Activated CD4-positive, CD25-positive, alpha-beta regulatory T cell treated with anti-CD3 and anti-CD28 coated beads, Interleukin-2, amount 50 U/mL, for 72 hours (primary cell): Measurements from ENCODE around the gene PCDH9.
"Not testable (repeated sequence)": the region's sequence is repeated elsewhere in the genome, so short reads cannot be mapped to it uniquely, and the experiment has no call there.

Experiments
- DNase-seq: peaks from one replicate; pipeline ENCODE4 v3.0.0; 2021

The PCDH9 gene

DNA sequence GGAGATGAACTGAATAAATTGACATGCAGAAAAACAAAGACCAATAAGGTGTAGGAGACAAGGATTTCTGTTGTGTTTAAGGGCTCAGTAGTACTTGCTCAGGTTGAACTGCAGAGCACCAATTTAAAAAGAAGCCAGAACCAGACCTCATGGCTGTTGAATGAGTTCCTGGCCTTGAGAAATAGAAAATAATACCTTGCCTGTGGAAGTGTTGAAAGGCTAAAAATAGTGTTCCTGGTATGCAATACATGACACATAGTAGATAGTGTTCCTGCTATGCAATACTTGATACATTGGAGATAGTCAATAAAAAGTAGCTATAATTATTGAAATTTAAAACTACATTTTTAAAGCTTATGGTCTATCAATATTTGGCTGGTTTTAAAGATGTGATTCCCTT is 595.8 kb downstream of the PCDH9 start:
- DNase-seq, result no peak

DNA sequence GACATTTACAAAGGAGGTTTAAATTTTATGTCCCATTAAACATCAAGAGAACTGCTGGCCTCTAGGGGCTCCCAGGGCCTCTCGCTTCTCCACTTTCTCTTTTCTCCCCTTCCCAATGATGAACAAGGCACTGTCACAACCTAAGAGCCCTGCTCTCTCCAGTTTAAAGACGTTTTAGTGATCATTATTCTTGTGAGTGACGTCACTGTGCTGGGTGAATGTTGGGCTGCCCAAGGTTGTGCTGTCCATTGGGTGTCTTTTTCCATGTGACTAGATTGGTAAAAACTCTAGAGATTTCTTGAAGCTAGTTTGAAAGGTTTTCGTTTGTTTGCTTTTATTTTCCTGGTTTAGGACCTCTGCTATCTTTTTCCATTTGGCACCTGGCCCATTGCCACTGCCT is 602.6 kb downstream of the PCDH9 start:
- no peak for DNase-seq

DNA sequence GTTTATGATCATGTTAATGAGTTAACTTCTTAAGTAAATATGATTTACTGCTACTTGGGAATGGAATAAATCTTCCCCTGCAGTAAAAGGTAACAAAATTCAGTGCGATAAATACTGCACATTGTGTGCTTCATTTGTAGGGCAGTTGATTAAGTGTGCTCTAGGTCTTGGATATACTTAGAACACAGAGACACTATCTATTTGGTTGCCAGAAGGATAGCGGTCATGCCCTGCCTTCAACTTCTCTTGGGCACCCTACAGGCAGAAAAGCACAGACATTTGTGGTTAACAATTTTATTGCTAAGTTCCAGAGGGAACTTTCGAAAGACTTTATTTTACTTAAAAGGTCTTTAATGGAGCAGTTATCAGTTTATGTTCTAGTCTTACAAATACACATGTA is 605.8 kb downstream of the PCDH9 start:
- DNase-seq, result no peak

DNA sequence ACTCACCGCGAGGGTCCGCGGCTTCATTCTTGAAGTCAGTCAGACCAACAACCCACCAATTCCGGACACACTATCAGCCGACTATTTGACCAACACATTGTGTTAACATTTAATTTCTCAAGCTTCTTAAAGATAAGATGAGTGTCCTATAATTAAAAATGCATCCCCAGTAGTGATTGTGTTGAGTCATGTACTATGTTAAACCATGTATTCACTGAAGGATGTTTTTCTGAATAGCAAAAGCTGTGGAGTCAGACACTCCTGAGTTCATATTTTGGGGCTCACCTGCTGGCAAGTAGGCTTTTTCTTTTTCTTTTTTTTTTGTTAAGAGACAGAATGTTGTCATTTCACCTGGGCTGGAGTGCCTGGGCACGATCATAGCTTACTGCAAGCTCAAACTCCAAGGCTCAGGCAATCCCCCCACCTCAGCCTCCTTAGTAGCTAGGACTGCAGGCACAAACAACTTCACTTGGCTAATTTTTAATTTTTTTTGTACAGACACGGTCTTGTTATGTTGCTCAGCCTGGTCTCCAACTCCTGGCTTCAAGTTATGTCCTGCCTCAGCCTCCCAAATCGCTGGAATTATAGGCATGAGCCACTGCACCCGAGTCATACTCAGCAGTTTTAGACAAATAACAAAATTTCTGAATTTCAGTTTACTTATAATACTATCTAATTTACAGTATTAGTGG is 606.9 kb downstream of the PCDH9 start:
- DNase-seq, result no peak

DNA sequence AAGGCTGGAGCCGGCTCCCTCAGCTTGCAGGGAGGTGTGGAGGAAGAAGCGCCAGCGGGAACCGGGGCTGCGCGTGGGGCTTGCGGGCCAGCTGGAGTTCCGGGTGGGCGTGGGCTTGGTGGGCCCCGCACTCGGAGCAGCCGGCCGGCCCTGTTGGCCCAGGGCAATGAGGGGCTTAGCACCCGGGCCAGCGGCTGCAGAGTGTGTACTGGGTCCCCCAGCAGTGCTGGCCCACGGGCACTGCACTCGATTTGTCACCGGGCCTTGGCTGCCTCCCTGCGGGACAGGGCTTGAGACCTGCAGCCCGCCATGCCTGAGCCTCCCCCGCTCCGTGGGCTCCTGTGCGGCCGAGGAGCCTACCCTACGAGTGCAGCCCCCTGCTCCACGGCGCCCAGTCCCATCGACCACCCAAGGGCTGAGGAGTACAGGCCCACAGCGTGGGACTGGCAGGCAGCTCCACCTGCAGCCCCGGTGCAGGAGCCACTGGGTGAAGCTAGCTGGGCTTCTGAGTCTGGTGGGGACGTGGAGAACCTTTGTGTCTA is 608.2 kb downstream of the PCDH9 start:
- DNase-seq, result not testable (repeated sequence)

DNA sequence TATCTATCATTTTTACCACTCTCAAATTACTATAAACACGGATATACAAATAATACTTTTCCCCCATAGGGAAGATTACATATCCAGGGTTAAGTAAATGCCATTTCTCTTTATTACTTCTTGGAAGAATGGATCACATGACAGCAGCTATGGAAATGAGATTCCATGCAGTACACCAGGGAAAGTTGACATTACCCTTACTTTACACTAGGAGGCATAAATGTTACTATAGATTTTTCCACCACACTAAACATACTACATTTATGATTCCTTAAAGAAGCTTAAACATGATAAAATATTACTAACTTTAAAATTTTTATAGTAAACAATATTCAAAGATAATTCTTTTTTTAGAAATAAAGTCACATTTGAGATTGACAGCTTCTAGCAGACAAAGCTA is 611.4 kb downstream of the PCDH9 start:
- no peak for DNase-seq

DNA sequence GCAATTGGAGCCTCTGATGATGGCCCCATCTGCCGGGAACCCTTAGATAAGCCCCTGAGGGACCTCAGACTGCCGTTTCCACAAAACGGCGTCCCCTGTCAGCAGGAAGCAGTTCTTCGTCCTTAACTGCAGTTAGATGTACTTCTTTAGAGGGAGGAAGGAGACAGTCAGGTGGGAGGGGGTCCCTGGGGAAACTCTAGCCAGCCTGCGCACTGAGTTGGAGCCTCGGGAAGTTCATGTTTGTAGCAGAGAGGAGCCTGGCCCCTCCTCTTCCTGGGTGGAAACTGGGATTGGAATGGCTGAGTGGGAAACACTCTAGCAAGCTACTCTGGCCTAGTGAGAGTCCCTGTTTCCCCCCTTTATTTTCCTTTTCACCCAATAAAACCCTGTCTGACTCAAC is 612.4 kb downstream of the PCDH9 start:
- DNase-seq, result no peak

DNA sequence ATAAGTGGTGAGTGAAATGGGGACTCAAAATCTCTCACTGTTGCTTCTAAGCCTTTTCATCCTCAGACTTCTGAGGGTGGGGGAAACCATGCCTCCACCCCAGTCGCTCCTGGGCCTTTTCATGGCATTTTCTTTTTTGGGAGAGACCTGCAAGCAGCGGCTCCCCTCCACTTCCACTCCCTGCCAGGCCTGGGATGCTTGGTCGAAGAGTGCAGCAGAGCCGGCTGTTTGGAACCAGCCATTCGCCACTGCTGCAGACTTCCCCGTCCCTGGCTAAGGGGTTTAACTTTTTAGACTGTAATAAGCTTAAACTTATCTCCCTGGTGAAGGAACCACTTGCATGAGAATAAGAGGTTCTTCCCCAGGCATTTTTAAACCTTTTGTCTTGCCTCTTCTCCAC is 617.2 kb downstream of the PCDH9 start:
- no peak for DNase-seq

DNA sequence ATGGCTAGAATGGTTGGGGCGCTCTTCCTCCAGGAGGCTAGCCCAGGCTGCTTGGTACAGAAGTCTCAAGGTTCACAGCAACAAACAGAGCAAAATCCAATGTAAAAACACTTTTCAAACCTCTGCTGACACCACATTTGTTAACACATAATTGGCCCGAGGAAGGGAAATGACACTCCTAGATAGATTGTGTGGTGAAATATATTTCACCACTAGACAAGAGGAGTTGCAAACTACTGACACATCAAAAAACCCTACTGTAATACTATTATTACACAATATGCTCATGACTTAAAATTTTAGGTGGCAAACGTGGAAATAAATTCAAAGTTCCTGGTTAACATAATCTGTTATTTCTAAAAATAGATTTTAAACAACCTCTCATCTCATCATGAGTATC is 643.6 kb downstream of the PCDH9 start:
- no peak for DNase-seq

DNA sequence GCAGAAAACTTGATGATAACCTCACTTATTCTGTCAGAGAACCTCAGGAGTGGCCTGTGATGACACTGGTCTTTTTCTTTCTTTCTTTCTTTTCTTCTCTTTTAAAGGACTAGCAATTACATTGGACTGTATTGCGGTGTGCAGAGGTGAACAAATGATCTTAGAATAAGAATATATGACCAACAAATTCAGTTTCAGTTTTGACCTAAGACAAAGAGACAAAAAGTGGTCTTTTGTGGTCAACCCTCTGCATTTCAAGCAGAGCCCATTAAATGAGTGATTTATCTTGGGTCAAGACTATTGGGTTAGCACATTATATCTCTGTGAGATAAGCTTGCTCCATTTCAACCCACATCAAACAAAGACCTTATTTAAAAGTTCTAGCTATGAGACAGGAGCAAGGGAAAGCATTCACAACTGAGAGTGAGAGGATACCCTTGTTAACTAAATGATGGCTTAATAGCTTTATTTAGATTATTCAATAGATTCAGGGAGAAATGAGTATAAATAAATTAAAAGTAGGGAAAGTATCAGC is 644.4 kb downstream of the PCDH9 start:
- DNase-seq, result no peak

DNA sequence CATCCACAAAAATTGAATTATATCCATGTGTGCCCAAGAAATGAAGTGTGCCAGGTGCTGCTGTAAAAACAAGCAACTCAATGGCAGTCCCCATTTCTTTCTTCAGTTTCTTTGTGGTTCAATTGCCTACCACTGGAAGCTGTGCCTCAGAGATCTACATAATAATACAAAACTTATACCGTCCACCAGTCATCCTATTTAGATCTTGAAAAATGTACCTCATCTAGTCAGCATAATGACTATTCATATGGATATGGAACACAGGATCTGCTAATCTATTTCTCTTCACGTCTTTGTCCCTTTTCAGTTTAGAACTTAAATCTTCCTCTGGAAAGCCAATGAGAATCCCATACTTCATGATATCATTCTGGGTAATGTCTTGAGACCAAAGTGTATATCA is 648.5 kb downstream of the PCDH9 start:
- DNase-seq, result no peak

DNA sequence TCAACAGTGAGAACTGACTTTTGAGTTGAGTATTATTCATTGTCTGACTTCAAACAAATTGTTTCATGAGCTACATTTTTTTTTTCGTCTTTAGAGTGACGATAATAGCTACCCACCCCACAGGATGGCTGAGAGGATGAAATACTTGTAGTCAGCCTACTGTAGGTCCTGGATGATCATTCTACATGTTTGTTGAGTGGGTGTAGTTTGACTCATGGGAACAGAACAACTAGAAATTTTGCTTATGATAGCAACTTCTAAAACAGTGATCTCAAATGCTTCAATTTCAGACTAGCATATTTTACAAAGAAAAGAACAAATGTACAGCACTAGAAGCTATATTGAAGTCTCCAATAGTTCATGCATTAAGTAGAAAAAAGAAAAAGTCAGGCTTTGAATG is 651.8 kb downstream of the PCDH9 start:
- no peak for DNase-seq

DNA sequence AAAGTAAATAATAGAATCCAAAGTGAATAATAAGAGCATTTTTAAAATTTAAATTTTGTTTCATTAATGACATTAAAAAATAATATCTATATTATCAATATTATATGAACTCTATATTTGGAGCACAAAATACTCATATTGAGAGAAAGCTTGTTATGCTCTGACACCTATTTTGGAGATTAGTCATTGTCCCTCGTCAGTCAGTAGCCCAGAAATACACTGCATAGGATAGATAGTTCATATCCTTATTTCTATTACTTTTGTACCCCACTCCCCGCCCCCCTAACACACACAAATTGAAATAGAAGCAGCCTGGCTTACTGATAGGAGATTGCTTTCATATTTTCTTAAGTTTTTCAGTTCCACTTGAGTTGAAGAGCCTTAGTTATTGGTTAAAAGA is 652.8 kb downstream of the PCDH9 start:
- no peak for DNase-seq

DNA sequence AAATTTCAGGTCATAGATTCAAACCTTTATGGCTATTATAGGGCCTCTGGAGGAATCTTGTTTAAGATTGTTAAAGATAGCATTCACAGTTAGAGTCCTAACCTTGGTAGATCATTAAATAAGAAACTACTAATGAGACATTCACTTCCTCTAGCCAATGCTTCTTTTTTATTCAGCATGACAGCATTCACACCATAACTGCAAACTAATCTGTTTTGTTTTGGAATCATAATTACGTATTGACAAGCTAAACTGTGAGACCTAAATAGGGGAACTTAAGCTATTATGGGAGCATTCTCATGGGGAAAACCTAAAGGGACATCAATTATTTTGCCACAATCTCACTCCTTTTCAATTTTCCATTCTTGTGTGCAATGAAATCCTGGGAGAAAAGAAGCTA is 653.8 kb downstream of the PCDH9 start:
- DNase-seq, result no peak

DNA sequence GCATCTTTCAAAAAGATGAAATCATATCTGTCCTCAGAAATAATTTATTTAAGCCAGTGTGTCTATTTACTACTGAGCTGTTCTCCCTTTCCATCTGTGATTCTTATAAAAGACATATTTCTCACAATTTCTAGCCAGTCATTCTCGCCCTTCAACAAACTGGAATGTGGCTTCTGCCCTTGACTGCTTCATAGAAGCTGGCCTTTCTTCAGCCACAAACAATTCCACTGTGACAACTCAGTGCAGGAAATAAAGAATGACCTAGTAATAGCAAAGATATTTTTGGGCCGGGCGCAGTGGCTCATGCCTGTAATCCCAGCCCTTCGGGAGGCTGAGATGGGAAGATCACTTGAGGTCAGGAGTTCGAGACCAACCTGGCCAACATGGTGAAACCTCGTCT is 655.5 kb downstream of the PCDH9 start:
- DNase-seq, result no peak

DNA sequence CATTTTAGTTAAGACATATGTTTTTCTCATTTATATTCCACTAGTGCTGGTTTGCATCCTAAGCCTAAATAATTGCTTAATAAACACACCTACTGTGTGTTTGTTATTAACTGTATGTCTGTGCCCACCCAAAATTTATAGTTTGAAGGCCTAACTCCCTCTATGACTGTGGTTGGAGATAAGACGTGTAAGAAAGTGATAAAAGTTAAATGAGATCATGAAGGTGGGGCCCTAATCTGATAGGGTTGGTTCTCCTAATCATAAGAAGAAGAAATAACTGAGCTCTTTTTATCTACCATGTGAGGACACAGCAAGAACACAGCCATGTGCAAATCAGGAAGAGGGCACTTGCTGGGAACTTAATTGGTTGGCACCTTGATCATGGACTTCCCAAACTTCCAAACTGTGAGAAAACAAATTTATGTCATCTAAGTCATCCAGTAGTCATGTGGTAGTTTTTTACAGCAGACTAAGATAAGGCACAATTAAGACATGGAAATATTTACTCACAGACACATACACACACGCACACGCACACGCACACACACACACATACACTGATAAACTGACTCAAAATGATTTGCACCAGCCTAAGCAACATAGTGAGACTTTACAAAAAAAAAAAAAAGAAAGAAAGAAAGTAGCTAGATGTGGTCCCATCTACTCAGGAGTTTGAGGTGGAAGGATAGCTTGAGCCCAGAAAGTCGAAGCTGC is 662.1 kb downstream of the PCDH9 start:
- no peak for DNase-seq

DNA sequence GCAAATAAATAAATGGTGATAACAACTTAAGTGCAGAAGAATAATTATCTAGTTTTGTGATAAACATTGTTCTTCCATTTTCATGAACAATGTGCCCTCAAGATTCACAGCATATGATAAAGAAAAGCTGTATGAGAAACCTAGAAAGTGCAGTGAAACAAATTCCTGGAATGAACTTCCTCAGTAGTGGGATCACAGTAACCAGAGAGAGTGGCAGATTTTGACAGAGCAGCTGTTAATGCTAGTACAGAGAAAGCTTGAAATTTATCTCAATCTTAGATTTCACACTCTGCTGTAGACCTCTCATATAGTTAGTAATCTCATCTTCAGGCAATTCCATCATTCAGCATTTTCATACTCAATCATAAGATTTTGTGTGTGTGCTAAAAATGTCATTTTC is 664.9 kb downstream of the PCDH9 start:
- no peak for DNase-seq

DNA sequence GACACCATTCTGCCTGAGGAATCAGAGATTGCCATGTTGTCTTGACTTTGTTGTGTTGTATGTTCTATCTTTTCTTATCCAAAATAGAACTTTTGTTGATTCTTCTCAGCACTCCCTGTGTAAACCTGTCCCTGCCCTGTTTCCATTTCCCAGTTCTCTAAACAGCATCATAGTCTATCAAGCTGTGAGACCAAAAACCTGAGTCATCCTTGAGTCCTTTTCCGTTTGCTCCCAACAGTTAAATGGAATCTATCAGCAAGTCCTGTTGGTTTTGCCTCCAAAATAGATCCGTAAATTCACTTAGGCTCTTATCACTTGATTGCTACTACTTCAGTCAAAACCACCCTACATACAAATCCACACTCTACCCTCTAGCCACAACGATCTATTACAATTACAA is 667.1 kb downstream of the PCDH9 start:
- no peak for DNase-seq

DNA sequence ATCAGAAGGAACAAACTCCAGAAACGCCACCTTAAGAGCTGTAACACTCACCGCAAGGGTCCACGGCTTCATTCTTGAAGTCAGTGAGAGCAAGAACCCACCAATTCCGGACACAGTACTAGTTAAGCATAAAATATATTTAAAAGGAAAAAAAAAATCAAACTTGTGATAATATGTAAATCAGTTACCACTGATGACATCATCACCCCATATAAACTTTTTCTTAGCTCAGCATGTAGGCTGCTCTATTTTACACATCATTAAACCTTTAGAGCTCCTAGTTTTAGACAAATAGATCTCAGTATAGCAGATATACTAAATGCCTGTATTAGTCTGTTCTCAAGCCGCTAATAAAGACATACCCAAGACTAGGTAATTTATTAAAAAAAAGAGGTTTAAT is 668.1 kb downstream of the PCDH9 start:
- no peak for DNase-seq

DNA sequence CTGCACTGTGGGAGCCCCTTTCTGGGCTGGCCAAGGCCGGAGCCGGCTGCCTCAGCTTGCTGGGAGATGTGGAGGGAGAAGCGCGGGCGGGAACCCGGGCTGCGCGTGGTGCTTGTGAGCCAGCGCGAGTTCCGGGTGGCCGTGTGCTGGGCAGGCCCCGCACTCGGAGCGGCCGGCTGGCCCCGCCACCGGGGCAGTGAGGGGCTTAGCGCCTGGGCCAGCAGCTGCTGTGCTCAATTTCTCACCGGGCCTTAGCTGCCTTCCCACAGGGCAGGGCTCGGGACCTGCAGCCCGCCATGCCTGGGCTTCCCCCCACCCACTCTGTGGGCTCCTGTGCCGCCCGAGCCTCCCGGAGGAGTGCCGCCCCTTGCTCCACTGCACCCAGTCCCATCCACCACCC is 669.1 kb downstream of the PCDH9 start:
- no peak for DNase-seq

DNA sequence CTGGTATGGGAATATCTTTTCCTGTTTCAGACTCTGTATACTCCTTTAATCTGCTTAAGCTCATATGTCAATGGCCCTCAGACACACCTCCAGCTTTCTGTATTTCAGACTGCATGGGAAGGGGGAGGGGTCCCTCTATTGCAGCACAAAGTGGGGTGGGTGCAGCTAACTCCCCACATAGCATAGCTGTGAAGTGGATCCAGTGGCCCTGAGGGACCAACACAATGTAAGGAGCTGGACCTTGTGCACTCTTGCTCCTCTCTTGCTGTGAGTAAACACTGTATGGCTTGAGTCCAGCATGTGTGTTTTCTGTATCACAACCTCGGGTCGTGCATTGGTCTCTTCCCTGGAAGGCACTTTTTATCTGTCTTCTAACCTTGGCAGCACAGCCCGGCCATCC is 669.9 kb downstream of the PCDH9 start:
- DNase-seq, result no peak

DNA sequence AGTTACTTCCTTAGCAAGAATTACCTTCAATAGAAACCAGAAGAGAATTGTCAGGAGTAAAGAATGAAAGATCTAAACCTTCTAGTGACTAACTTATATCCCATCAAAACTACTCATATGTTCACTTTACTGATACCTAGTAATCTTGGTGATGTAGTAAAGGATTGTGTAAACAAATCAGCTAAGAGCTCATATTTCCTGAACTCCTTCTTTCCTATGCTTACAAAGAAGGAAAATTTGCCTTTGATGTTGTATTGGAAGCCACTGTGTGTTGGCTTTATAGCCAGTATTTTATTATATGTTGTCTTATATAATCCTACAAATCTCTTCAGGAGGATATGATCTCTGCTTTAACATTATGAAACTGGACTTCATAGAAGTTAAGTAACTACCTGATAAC is 671.0 kb downstream of the PCDH9 start:
- no peak for DNase-seq

DNA sequence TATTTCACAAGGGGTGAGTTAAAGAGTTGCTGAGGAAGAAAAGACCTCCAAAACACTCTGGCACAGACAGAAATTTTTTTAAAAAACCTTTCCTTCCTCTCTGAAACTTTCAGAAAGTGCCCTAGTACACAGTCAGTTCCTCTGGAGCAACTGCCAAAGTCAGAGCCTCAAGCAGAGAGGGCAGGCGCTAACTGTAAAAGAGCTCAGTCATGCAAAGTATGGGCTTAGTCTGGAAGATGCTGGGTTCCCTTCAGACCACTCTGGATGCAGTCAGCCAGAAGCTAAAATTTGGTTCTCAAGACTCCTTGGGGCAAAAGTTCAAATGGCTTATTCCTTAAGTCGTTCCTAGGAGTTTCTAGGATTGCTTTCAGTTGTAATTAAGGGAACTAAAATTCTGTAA is 671.6 kb downstream of the PCDH9 start:
- DNase-seq, result no peak

DNA sequence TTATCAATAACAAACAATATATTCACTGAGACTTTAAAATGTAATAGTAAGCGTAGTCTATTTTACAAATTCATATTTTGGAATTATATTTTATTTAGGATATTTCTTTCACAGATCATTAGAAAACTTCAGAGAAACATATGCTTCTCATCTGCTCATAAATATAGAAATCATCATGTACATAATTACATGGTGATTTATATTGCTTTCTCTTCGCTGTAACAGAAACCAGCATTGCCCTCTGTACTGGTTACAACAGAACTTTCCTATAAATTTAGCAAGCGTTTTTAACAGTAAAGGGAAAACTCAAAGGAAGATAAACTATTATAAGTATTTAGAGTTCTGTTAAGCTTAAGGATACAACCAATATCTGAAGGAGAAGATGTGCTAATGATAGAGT is 672.8 kb downstream of the PCDH9 start:
- no peak for DNase-seq

DNA sequence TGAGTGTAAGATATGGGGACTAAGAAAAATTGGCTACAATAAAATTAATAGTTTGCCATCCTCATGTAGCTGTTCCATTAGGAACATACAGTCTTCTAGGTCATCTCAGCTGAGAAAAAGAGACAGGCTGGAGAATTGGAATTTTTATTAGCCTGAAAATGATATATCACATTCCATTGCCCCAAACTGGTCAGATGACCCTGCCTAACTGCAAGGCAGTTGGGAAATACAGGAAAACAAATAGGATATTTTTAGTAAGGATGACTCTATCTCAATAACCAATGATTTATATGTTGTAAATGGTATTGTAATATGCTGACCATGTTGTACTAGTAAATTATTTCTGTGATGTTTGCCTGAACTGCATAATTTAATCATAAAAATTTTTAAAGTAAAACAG is 673.8 kb downstream of the PCDH9 start:
- DNase-seq, result no peak
